NT2/D1 (cell line): ENCODE measurements around the gene UBR1.
"Not testable (repeated sequence)": the region's sequence is repeated elsewhere in the genome, so short reads cannot be mapped to it uniquely, and the experiment has no call there.

Source experiments
- DNase-seq: peaks from one replicate; pipeline ENCODE4 v3.0.0-alpha.2; 2011; ENCODE audit warnings: low read depth, low spot score
- H3K27me3 ChIP-seq: 2 replicates; pipeline ENCODE4 v1.6.0; 2011; ENCODE audit warnings: mild to moderate bottlenecking; ENCODE audit not compliant: insufficient read length, insufficient read depth
- H3K36me3 ChIP-seq: 2 replicates; pipeline ENCODE4 v1.6.1; 2011; ENCODE audit warnings: mild to moderate bottlenecking, low read length, mixed read lengths; ENCODE audit not compliant: insufficient read depth, insufficient read length
- H3K4me1 ChIP-seq: 2 replicates; pipeline ENCODE4 v1.5.1; 2011; ENCODE audit not compliant: insufficient read depth, insufficient read length
- H3K4me3 ChIP-seq: 2 replicates; pipeline ENCODE4 v1.5.1; 2011; ENCODE audit warnings: low read depth; ENCODE audit not compliant: insufficient read length
- H3K9ac ChIP-seq: 2 replicates; pipeline ENCODE4 v1.6.0; 2011; ENCODE audit warnings: low read depth; ENCODE audit not compliant: insufficient read length
- H3K9me3 ChIP-seq: 2 replicates; pipeline ENCODE4 v1.5.1; 2011; ENCODE audit warnings: mild to moderate bottlenecking, low read length; ENCODE audit not compliant: insufficient read depth
- SUZ12 ChIP-seq: IDR thresholded peaks from 2 replicates; pipeline ENCODE4 v1.6.1; 2011; ENCODE audit not compliant: insufficient read length, insufficient read depth; ENCODE audit errors: extremely low read depth
- YY1 ChIP-seq: IDR thresholded peaks from 2 replicates; pipeline ENCODE4 v1.6.1; 2011; ENCODE audit not compliant: insufficient read length, insufficient read depth
- ZNF274 ChIP-seq: IDR thresholded peaks from 2 replicates; pipeline ENCODE4 v1.6.1; 2011; ENCODE audit warnings: mild to moderate bottlenecking, low read depth, low read length

The UBR1 gene

GRCh38 chr15:42994546-42994945, 111.3 kb downstream of the UBR1 start:
- DNase-seq = no peak
- H3K27me3 ChIP-seq = no peaks in the 10 kb centered on the region
- peaks cover 16% of the 10 kb centered on the region for H3K36me3 ChIP-seq
- H3K9ac ChIP-seq = no peak overlapping the region
- TF ChIP-seq YY1 = no peak
- no peak for TF ChIP-seq SUZ12
- no peak for TF ChIP-seq ZNF274
- H3K4me3 ChIP-seq = no peak overlapping the region
- H3K9me3 ChIP-seq = no peaks in the 10 kb centered on the region
- H3K4me1 ChIP-seq = no peaks in the 10 kb centered on the region

- no peak overlapping the region for H3K4me3 ChIP-seq
Measured at GRCh38 chr15:42992626-42993025, 113.2 kb downstream of the UBR1 start.

GRCh38 chr15:42986693-42987342, 119.0 kb downstream of the UBR1 start:
- Histone ChIP-seq H3K4me3 (no peak overlapping the region), H3K9ac (no peak overlapping the region), H3K27me3 (no peaks in the 10 kb centered on the region), H3K9me3 (no peaks in the 10 kb centered on the region), H3K4me1 (no peaks in the 10 kb centered on the region), H3K36me3 (peaks cover 43% of the 10 kb centered on the region)
- TF ChIP-seq YY1 = no peak
- TF ChIP-seq ZNF274 = no peak
- no peak for TF ChIP-seq SUZ12
- no peak for DNase-seq

More at GRCh38 chr15:42992626-42993025, 113.2 kb downstream of the UBR1 start:
- no peak for TF ChIP-seq ZNF274
- no peak for TF ChIP-seq SUZ12
- TF ChIP-seq YY1 = no peak
- Histone ChIP-seq H3K36me3 (peaks cover 18% of the 10 kb centered on the region), H3K9ac (no peak overlapping the region), H3K4me1 (no peaks in the 10 kb centered on the region), H3K9me3 (no peaks in the 10 kb centered on the region), H3K27me3 (no peaks in the 10 kb centered on the region)
- no peak for DNase-seq

- DNase-seq = no peak
- Histone ChIP-seq H3K36me3 (peaks cover 43% of the 10 kb centered on the region), H3K9ac (no peak overlapping the region), H3K4me1 (no peaks in the 10 kb centered on the region), H3K4me3 (no peak overlapping the region), H3K9me3 (no peaks in the 10 kb centered on the region), H3K27me3 (no peaks in the 10 kb centered on the region)
- TF ChIP-seq SUZ12 (no peak), ZNF274 (no peak), YY1 (no peak)
Measured at GRCh38 chr15:42984493-42985034, 121.3 kb downstream of the UBR1 start.

GRCh38 chr15:42979113-42979512, 126.7 kb downstream of the UBR1 start:
- not testable (repeated sequence) for H3K9me3 ChIP-seq, H3K4me3 ChIP-seq, H3K9ac ChIP-seq, H3K27me3 ChIP-seq, DNase-seq, H3K4me1 ChIP-seq
- peaks cover 39% of the 10 kb centered on the region for H3K36me3 ChIP-seq

GRCh38 chr15:42974202-42974862, 131.5 kb downstream of the UBR1 start:
- H3K36me3 ChIP-seq = peaks cover 30% of the 10 kb centered on the region
- no peaks in the 10 kb centered on the region for H3K27me3 ChIP-seq
- no peak overlapping the region for H3K9ac ChIP-seq
- no peaks in the 10 kb centered on the region for H3K9me3 ChIP-seq
- H3K4me1 ChIP-seq = no peaks in the 10 kb centered on the region
- TF ChIP-seq YY1 (no peak), SUZ12 (no peak), ZNF274 (no peak)
- no peak overlapping the region for H3K4me3 ChIP-seq
- no peak for DNase-seq

GRCh38 chr15:42973114-42973513, 132.7 kb downstream of the UBR1 start:
- Histone ChIP-seq H3K9ac (no peak overlapping the region), H3K9me3 (no peaks in the 10 kb centered on the region), H3K4me1 (no peaks in the 10 kb centered on the region), H3K27me3 (no peaks in the 10 kb centered on the region), H3K4me3 (no peak overlapping the region), H3K36me3 (peaks cover 30% of the 10 kb centered on the region)
- TF ChIP-seq SUZ12 = no peak
- no peak for TF ChIP-seq ZNF274
- no peak for TF ChIP-seq YY1
- DNase-seq = no peak
